Neural cell (in vitro differentiated cells): Measurements from ENCODE around the gene NCOA3. TPM values are rescaled to one million over a fixed set of nuclear protein-coding genes. Genes with fewer than 3 reads are reported as not detected.
"Not testable (repeated sequence)": the region's sequence is repeated elsewhere in the genome, so short reads cannot be mapped to it uniquely, and the experiment has no call there.

Experiments
- H2AFZ ChIP-seq: fragments of 200-600, 300-800 bp; sonication (generic), shearing (Covaris generic); 2 replicates; pipeline ENCODE4 v1.6.0; 2014; ENCODE audit warnings: low read depth, mild to moderate bottlenecking, antibody characterized with exemption, low read length, moderate library complexity
- H3F3A ChIP-seq: fragments of 200-600 bp; shearing (Covaris generic); 2 replicates; pipeline ENCODE4 v1.6.1; 2016; ENCODE audit warnings: mild to moderate bottlenecking, moderate library complexity, mixed read lengths, antibody characterized with exemption, low read length; ENCODE audit not compliant: insufficient read depth, poor library complexity, severe bottlenecking
- H3K27ac ChIP-seq: fragments of 200-600, 300-800 bp; sonication (generic), shearing (Covaris generic); 2 replicates; pipeline ENCODE4 v1.5.1; 2014; ENCODE audit warnings: mild to moderate bottlenecking, low read length, moderate library complexity
- H3K27me3 ChIP-seq: fragments of 300-800, 200-600 bp; sonication (generic), shearing (Covaris generic); 2 replicates; pipeline ENCODE4 v1.6.0; 2014; ENCODE audit warnings: mild to moderate bottlenecking, low read depth, low read length, moderate library complexity; ENCODE audit not compliant: insufficient read depth
- H3K36me3 ChIP-seq: fragments of 300-800, 200-600 bp; sonication (generic), shearing (Covaris generic); 2 replicates; pipeline ENCODE4 v1.5.1; 2014; ENCODE audit warnings: mild to moderate bottlenecking, antibody characterized with exemption, low read length, moderate library complexity; ENCODE audit not compliant: insufficient read depth
- H3K4me2 ChIP-seq: fragments of 300-800, 200-600 bp; sonication (generic), shearing (Covaris generic); 2 replicates; pipeline ENCODE4 v1.6.0; 2014; ENCODE audit warnings: mild to moderate bottlenecking, low read length
- H3K4me3 ChIP-seq: fragments of 300-800, 200-600 bp; sonication (generic), shearing (Covaris generic); 2 replicates; pipeline ENCODE4 v1.5.1; 2014; ENCODE audit warnings: mild to moderate bottlenecking, low read length, moderate library complexity
- H3K79me2 ChIP-seq: fragments of 200-600 bp; shearing (Covaris generic); replicated peaks from 2 replicates; pipeline ENCODE4 v1.6.0; 2014; ENCODE audit warnings: mild to moderate bottlenecking, low read length, moderate library complexity; ENCODE audit not compliant: insufficient read depth
- H3K9ac ChIP-seq: fragments of 300-800, 200-600 bp; sonication (generic), shearing (Covaris generic); 2 replicates; pipeline ENCODE4 v1.6.1; 2016; ENCODE audit warnings: mild to moderate bottlenecking, low read length, mixed read lengths
- H3K9me2 ChIP-seq: fragments of 200-600 bp; shearing (Covaris generic); 2 replicates; pipeline ENCODE4 v1.6.1; 2016; ENCODE audit warnings: mild to moderate bottlenecking, low read length, mixed read lengths; ENCODE audit not compliant: insufficient read depth
- H3K9me3 ChIP-seq: fragments of 200-600, 300-800 bp; sonication (generic), shearing (Covaris generic); 2 replicates; pipeline ENCODE4 v1.6.1; 2016; ENCODE audit warnings: mild to moderate bottlenecking, mixed run types, low read length, moderate library complexity, mixed read lengths
- H4K20me1 ChIP-seq: fragments of 200-600 bp; shearing (Covaris generic); 2 replicates; pipeline ENCODE4 v1.6.1; 2016; ENCODE audit warnings: mild to moderate bottlenecking, mixed run types; ENCODE audit not compliant: insufficient read depth
- EP300 ChIP-seq: fragments of 450-650 bp; conservative IDR thresholded peaks from 2 replicates; pipeline ENCODE4 v1.6.1; 2014; ENCODE audit warnings: antibody characterized with exemption, mild to moderate bottlenecking, moderate library complexity; ENCODE audit not compliant: poor library complexity, severe bottlenecking
- EZH2 ChIP-seq: fragments of 200-600, 300-800 bp; shearing (Covaris generic), sonication (generic); IDR thresholded peaks from 2 replicates; pipeline ENCODE4 v1.6.1; 2014; ENCODE audit warnings: antibody characterized with exemption, low read length, borderline replicate concordance, mild to moderate bottlenecking; ENCODE audit not compliant: insufficient read depth, poor library complexity, severe bottlenecking
- MXI1 ChIP-seq: fragments of 450-650 bp; conservative IDR thresholded peaks from 2 replicates; pipeline ENCODE4 v1.6.1; 2014; ENCODE audit warnings: antibody characterized with exemption, mild to moderate bottlenecking; ENCODE audit not compliant: poor library complexity, severe bottlenecking
- POLR2AphosphoS5 ChIP-seq: IDR thresholded peaks from 2 replicates; pipeline ENCODE4 v1.6.1; 2012
- RAD21 ChIP-seq: fragments of 450-650 bp; conservative IDR thresholded peaks from 2 replicates; pipeline ENCODE4 v1.6.1; 2014; ENCODE audit warnings: antibody characterized with exemption, mild to moderate bottlenecking, moderate library complexity
- SMC3 ChIP-seq: fragments of 450-650 bp; conservative IDR thresholded peaks from 2 replicates; pipeline ENCODE4 v1.6.1; 2014; ENCODE audit warnings: antibody characterized with exemption, mild to moderate bottlenecking, moderate library complexity; ENCODE audit not compliant: poor library complexity
- TAF1 ChIP-seq: IDR thresholded peaks from 2 replicates; pipeline ENCODE4 v1.6.1; 2012; ENCODE audit warnings: low read depth
- polyA plus RNA-seq: library from polyadenylated mRNA; depleted of rRNA; stranded (reverse); fragments of >200 nt; gene quantifications from 2 replicates; pipeline ENCODE4 v1.2.3, GENCODE V29; 2014
- TF ChIP-seq, protein P1 (sequence below): fragments of 450-650 bp; IDR thresholded peaks from 2 replicates; pipeline ENCODE4 v1.5.1; 2014; ENCODE audit warnings: antibody characterized with exemption, mild to moderate bottlenecking, moderate library complexity; ENCODE audit not compliant: poor library complexity, severe bottlenecking
- TF ChIP-seq, protein P2 (sequence below): IDR thresholded peaks from 2 replicates; pipeline ENCODE4 v1.6.1; 2012; ENCODE audit warnings: borderline replicate concordance

NCOA3 gene
- polyA plus RNA-seq, 1 donor from 2014 or later, result 14.2 TPM

DNA sequence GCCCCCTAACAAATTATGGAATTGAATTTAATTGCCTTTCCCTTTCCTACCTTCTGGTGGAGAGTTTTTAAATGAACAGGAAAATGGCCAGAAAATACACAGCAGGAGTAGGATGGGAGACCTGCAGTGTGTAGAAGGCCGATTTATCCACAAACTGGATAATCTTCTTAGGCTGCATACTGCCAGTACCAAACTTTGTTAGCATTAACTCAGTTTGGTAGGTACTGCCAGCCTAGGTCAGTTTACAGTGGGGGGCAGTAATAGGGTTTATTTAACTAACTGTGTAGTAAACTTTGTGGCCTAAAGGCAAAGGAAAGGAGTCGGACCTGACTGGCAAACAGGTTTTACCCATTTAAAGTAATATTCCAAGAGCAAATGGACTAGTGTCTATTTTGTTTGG, 4.6 kb downstream of the NCOA3 start:
- Histone ChIP-seq H3K36me3 (no peaks in the 10 kb centered on the region), H2AFZ (no peak overlapping the region), H3K4me3 (no peak overlapping the region), H3K4me2 (no peak overlapping the region), H3K9me3 (no peaks in the 10 kb centered on the region), H3F3A (peaks cover 5% of the 10 kb centered on the region), H3K9me2 (no peaks in the 10 kb centered on the region), H3K79me2 (peaks cover 54% of the 10 kb centered on the region), H3K27ac (no peak overlapping the region), H3K9ac (no peak overlapping the region), H4K20me1 (no peaks in the 10 kb centered on the region), H3K27me3 (no peaks in the 10 kb centered on the region)
- TF ChIP-seq EP300 (no peak), RAD21 (no peak), MXI1 (no peak), POLR2AphosphoS5 (no peak), TAF1 (no peak), SMC3 (no peak), EZH2 (no peak)
- TF ChIP-seq, protein P1, sequence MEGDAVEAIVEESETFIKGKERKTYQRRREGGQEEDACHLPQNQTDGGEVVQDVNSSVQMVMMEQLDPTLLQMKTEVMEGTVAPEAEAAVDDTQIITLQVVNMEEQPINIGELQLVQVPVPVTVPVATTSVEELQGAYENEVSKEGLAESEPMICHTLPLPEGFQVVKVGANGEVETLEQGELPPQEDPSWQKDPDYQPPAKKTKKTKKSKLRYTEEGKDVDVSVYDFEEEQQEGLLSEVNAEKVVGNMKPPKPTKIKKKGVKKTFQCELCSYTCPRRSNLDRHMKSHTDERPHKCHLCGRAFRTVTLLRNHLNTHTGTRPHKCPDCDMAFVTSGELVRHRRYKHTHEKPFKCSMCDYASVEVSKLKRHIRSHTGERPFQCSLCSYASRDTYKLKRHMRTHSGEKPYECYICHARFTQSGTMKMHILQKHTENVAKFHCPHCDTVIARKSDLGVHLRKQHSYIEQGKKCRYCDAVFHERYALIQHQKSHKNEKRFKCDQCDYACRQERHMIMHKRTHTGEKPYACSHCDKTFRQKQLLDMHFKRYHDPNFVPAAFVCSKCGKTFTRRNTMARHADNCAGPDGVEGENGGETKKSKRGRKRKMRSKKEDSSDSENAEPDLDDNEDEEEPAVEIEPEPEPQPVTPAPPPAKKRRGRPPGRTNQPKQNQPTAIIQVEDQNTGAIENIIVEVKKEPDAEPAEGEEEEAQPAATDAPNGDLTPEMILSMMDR, result no peak
- TF ChIP-seq, protein P2, sequence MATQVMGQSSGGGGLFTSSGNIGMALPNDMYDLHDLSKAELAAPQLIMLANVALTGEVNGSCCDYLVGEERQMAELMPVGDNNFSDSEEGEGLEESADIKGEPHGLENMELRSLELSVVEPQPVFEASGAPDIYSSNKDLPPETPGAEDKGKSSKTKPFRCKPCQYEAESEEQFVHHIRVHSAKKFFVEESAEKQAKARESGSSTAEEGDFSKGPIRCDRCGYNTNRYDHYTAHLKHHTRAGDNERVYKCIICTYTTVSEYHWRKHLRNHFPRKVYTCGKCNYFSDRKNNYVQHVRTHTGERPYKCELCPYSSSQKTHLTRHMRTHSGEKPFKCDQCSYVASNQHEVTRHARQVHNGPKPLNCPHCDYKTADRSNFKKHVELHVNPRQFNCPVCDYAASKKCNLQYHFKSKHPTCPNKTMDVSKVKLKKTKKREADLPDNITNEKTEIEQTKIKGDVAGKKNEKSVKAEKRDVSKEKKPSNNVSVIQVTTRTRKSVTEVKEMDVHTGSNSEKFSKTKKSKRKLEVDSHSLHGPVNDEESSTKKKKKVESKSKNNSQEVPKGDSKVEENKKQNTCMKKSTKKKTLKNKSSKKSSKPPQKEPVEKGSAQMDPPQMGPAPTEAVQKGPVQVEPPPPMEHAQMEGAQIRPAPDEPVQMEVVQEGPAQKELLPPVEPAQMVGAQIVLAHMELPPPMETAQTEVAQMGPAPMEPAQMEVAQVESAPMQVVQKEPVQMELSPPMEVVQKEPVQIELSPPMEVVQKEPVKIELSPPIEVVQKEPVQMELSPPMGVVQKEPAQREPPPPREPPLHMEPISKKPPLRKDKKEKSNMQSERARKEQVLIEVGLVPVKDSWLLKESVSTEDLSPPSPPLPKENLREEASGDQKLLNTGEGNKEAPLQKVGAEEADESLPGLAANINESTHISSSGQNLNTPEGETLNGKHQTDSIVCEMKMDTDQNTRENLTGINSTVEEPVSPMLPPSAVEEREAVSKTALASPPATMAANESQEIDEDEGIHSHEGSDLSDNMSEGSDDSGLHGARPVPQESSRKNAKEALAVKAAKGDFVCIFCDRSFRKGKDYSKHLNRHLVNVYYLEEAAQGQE, result no peak

DNA sequence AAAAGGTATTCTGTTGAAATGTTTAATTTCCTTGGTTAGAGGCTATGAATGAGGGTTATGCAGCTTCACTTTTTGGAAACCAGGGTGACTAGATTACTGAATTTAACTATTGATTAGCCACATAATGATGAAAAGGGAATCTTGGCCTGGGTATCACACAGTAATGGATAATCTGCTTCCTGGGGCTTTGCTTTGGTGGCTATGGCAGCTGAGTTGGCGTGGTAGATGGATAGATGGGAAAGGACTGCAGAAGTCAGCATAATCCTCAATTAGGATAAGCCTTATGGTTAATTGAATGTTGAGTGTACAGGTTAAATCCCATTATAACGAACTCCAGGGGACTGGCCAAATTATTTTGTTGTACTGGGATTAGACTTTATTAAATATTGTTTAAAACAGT, 5.2 kb downstream of the NCOA3 start:
- H2AFZ ChIP-seq, result no peak overlapping the region
- H3K9ac ChIP-seq, result no peak overlapping the region
- TF ChIP-seq SMC3 (no peak), TAF1 (no peak), MXI1 (no peak), POLR2AphosphoS5 (no peak), EP300 (no peak), EZH2 (no peak), RAD21 (no peak)
- TF ChIP-seq, protein P1, result no peak
- TF ChIP-seq, protein P2, result no peak
- peaks cover 5% of the 10 kb centered on the region for H3F3A ChIP-seq
- no peaks in the 10 kb centered on the region for H3K36me3 ChIP-seq
- no peak overlapping the region for H3K4me3 ChIP-seq
- no peaks in the 10 kb centered on the region for H3K9me3 ChIP-seq
- peaks cover 57% of the 10 kb centered on the region for H3K79me2 ChIP-seq
- H4K20me1 ChIP-seq, result no peaks in the 10 kb centered on the region
- no peak overlapping the region for H3K4me2 ChIP-seq
- H3K27ac ChIP-seq, result no peak overlapping the region
- H3K27me3 ChIP-seq, result no peaks in the 10 kb centered on the region
- H3K9me2 ChIP-seq, result no peaks in the 10 kb centered on the region

DNA sequence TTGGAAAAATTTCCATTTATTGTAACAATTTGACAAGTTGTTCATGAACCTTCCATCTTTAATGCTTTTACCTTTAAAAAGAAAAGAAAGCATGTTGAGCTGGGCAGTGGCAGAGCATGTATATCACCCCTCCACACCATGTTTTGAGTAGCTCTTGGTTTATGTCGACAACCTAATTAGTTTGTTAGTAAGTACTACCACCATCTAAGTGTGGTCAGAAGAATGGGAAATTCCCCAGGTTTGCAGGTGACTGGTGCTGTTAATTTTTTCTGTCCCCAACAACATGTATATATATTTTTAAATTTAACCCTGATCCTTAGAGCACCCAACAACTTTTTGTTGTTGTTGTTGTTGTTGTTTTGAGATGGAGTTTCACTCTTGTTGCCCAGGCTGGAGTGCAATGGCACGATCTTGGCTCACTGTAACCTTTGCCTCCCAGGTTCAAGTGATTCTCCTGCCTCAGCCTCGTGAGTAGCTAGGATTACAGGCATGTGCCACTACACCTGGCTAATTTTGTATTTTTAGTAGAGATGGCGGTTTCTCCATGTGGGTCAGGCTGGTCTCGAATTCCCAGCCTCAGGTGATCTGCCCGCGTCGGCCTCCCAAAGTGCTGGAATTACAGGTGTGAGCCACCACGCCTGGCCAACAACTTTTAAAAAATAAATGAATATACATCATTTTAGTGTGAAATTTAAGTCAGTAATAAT, 5.7 kb downstream of the NCOA3 start:
- not testable (repeated sequence) for H3K27ac ChIP-seq, H3K27me3 ChIP-seq, H3K36me3 ChIP-seq, H3K9me3 ChIP-seq, H3K9me2 ChIP-seq, H3K4me3 ChIP-seq, H3F3A ChIP-seq, H4K20me1 ChIP-seq, H2AFZ ChIP-seq, H3K9ac ChIP-seq, H3K4me2 ChIP-seq
- peaks cover 54% of the 10 kb centered on the region for H3K79me2 ChIP-seq
